ENCODE data around the gene CIROP. TPM values are rescaled to one million over a fixed set of nuclear protein-coding genes. Genes with fewer than 3 reads are reported as not detected.

Gene CIROP
- total RNA-seq, 1 experiment from 2014 or later = 0.11 TPM

GRCh38 chr14:23115039-23115731 is 10.4 kb upstream of the CIROP start:
- Mint-ChIP-seq H3K27me3 (ENCODE audit: low read depth) (peaks cover 22% of the 10 kb centered on the region), H3K4me3 (no peak overlapping the region), H3K9me3 (no peaks in the 10 kb centered on the region), H3K36me3 (no peaks in the 10 kb centered on the region), H3K27ac (no peak overlapping the region), H3K4me1 (peaks cover 32% of the 10 kb centered on the region)
- POLR2A ChIA-PET = no interaction called here
- ATAC-seq = no peak
- TF ChIP-seq PREB (CRISPR knock-in tag; IDR thresholded peaks at IDR 0.05; ENCODE audit: borderline replicate concordance) (0 out of 2 replicates have a peak, but pooled peaks have one; percentile 23), ATF3 (CRISPR knock-in tag; conservative IDR thresholded peaks at IDR 0.05) (no peak), ZNF425 (CRISPR knock-in tag; conservative IDR thresholded peaks at IDR 0.05) (no peak)
- CTCF ChIA-PET = interaction anchor here (1.0 kb wide), 1 partner anchor 47 kb away, joined by 3 read pairs; no protein-coding TSS in a partner anchor
- no peak for DNase-seq (ENCODE audit: low spot score)

- POLR2A ChIA-PET = no interaction called here
- no peak overlapping the region for H3K4me3 Mint-ChIP-seq
- H3K4me1 Mint-ChIP-seq = peaks cover 27% of the 10 kb centered on the region
- CTCF ChIA-PET = interaction anchor here (0.9 to 2.6 kb wide), 3 partner anchors 46 to 128 kb away, joined by 3 to 33 read pairs (median 4); no protein-coding TSS in a partner anchor
- H3K36me3 Mint-ChIP-seq = no peaks in the 10 kb centered on the region
- no peaks in the 10 kb centered on the region for H3K9me3 Mint-ChIP-seq
- peaks cover 22% of the 10 kb centered on the region for H3K27me3 Mint-ChIP-seq (ENCODE audit: low read depth)
- TF ChIP-seq ZNF232 (CRISPR knock-in tag; IDR thresholded peaks at IDR 0.05) = no peak
- TF ChIP-seq IRF1 (CRISPR knock-in tag; IDR thresholded peaks at IDR 0.05) = no peak
- no peak for ATAC-seq
- H3K27ac Mint-ChIP-seq = no peak overlapping the region
- no peak for DNase-seq (ENCODE audit: low spot score)
Observed at GRCh38 chr14:23114669-23115038, 9.9 kb upstream of the CIROP start.

GRCh38 chr14:23114120-23114458 is 9.3 kb upstream of the CIROP start:
- POLR2A ChIA-PET = interaction anchor here (1.0 kb wide), 2 partner anchors 10 to 56 kb away, joined by 3 read pairs; partner anchors contain the start of gene CIROP
- Mint-ChIP-seq H3K27me3 (ENCODE audit: low read depth) (peaks cover 22% of the 10 kb centered on the region), H3K27ac (no peak overlapping the region), H3K4me1 (peaks cover 21% of the 10 kb centered on the region), H3K4me3 (no peak overlapping the region), H3K9me3 (no peaks in the 10 kb centered on the region), H3K36me3 (peaks cover 2% of the 10 kb centered on the region; the same call in 1 of the 2 replicates)
- CTCF ChIA-PET = interaction anchor here (0.9 to 2.6 kb wide), 4 partner anchors 45 to 263 kb away, joined by 3 to 33 read pairs (median 4); partner anchors contain the start of gene CMTM5
- no peak for DNase-seq (ENCODE audit: low spot score)
- TF ChIP-seq OVOL2 (CRISPR knock-in tag; IDR thresholded peaks at IDR 0.05; ENCODE audit: borderline replicate concordance) (no peak), ZNF512 (CRISPR knock-in tag; IDR thresholded peaks at IDR 0.05; ENCODE audit: borderline replicate concordance) (no peak), NFATC4 (CRISPR knock-in tag; IDR thresholded peaks at IDR 0.05) (no peak), FOXP1 (CRISPR knock-in tag; IDR thresholded peaks at IDR 0.05; ENCODE audit: borderline replicate concordance) (no peak), CREB1 (CRISPR knock-in tag; IDR thresholded peaks at IDR 0.05) (no peak), AR (CRISPR knock-in tag; IDR thresholded peaks at IDR 0.05) (no peak), ATF6 (CRISPR knock-in tag; IDR thresholded peaks at IDR 0.05) (no peak), NR3C1 (CRISPR knock-in tag; conservative IDR thresholded peaks at IDR 0.05; ENCODE audit: low read depth) (no peak), ERG (CRISPR knock-in tag; IDR thresholded peaks at IDR 0.05) (no peak), E2F4 (CRISPR knock-in tag; IDR thresholded peaks at IDR 0.05; ENCODE audit: borderline replicate concordance, low read depth) (no peak)
- no peak for ATAC-seq

All from WTC11 (cell line).